HG02852 (cell line): ENCODE data around the gene KCNG2.

Experiments
- ATAC-seq: cut with Tn5 transposase; IDR thresholded peaks from one replicate; pipeline ENCODE4 v1.9.1; 2021; ENCODE audit warnings: mild to moderate bottlenecking, moderate library complexity; ENCODE audit not compliant: unreplicated experiment

KCNG2 gene

DNA sequence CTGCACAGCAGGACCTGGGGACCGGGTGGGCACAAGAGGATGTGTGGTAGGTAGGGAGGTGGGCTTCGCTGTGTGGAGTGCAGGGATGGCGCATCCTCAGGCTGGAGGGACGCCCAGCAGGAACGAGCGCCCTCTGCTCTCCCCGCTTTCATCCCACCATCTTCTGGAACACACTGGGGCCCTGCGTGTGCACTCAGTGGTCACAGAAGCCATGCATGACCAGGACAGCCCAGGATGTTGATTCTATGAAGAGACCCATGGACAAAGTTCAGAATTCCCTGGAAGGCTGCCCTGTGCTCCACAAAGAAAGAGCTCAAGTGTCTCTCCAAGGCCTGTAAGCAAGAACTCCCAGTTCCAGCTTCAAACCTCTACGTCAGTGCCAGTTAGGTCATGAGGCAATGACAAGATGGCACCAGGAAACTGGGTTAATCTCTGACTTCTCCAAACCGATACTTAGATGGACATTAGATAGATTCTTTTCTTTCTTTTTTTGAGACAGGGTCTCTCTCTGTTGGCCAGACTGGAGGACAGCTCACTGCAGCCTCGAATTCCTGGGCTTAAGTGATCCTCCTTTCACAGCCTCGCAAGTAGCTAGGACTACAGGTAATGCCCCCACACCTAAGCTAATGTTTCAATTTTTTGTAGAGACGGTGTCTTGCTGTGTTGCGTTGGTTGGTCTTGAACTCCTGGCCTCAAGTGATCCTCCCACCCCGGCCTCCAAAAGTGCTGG lies 150.3 kb downstream of the KCNG2 start:
- no peak for ATAC-seq

DNA sequence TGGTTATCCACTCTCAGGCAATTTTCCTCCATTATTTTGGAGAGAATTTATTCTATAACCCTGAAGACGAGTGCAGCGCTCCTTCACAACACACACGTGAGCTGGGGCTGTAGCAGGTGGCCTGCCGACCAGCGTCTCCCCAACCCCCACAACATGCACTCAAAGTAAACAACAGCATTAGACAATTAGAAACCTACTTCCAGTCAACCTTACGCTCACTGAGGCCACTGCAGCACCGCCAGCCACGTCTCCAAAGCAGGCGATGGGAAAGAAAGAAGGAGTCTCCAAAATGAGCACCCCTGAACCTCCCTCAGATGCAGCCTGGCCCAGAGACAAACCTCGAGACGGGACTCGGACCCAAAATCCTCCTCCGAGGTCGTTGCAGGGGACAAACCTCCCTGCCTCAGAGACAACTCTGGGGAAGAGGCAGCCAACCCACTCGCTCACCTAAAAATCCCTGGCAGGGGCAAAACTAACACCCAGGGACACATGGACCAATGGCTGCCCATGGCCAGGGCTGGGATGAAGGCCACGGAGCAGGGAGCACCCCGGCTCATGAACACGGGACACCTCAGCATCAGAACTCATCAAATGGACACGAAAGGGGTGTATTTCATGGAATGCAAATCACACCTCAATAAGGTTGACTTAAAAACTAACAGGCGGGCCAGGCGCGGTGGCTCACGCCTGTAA lies 151.1 kb downstream of the KCNG2 start:
- no peak for ATAC-seq
